HG03064 (cell line): ENCODE measurements around the gene XXYLT1.
A peak's percentile ranks its signal among the peaks of the same experiment; 100 is the strongest.

Experiments
- ATAC-seq: cut with Tn5 transposase; IDR thresholded peaks from one replicate; pipeline ENCODE4 v1.9.1; 2021; ENCODE audit warnings: low read depth; ENCODE audit not compliant: unreplicated experiment

The XXYLT1 gene

GRCh38 chr3:195155570-195156241, 115.3 kb downstream of the XXYLT1 start:
- no peak for ATAC-seq

GRCh38 chr3:195154793-195155535, 116.0 kb downstream of the XXYLT1 start:
- ATAC-seq: no peak

- ATAC-seq: no peak
Measured at GRCh38 chr3:195154111-195154791, 116.7 kb downstream of the XXYLT1 start.

GRCh38 chr3:195153653-195154052, 117.3 kb downstream of the XXYLT1 start:
- no peak for ATAC-seq

- no peak for ATAC-seq
Measured at GRCh38 chr3:195153130-195153529, 117.8 kb downstream of the XXYLT1 start.

- ATAC-seq: no peak
Measured at GRCh38 chr3:195151866-195152541, 119.0 kb downstream of the XXYLT1 start.

GRCh38 chr3:195151402-195151801, 119.6 kb downstream of the XXYLT1 start:
- no peak for ATAC-seq

GRCh38 chr3:195150181-195151118, 120.5 kb downstream of the XXYLT1 start:
- ATAC-seq: no peak

GRCh38 chr3:195149292-195150030, 121.5 kb downstream of the XXYLT1 start:
- ATAC-seq: no peak

- ATAC-seq: no peak
Measured at GRCh38 chr3:195148549-195148948, 122.4 kb downstream of the XXYLT1 start.

- ATAC-seq: peak; percentile 82
Measured at GRCh38 chr3:195147649-195148080, 123.3 kb downstream of the XXYLT1 start.

- no peak for ATAC-seq
Measured at GRCh38 chr3:195146131-195146530, 124.8 kb downstream of the XXYLT1 start.

GRCh38 chr3:195145579-195145978, 125.4 kb downstream of the XXYLT1 start:
- ATAC-seq: no peak

GRCh38 chr3:195143221-195143620, 127.7 kb downstream of the XXYLT1 start:
- ATAC-seq: no peak

- ATAC-seq: no peak
Measured at GRCh38 chr3:195142519-195142918, 128.4 kb downstream of the XXYLT1 start.

GRCh38 chr3:195140816-195141793, 129.9 kb downstream of the XXYLT1 start:
- no peak for ATAC-seq

- no peak for ATAC-seq
Measured at GRCh38 chr3:195140410-195140809, 130.5 kb downstream of the XXYLT1 start.

GRCh38 chr3:195139876-195140240, 131.1 kb downstream of the XXYLT1 start:
- no peak for ATAC-seq
